ENCODE data around the gene VTI1A. TPM values are rescaled to one million over a fixed set of nuclear protein-coding genes. Genes with fewer than 3 reads are reported as not detected.

Gene VTI1A
- total RNA-seq, 6 experiments from 2014 or later: 11.2 to 26.2 (median 12.3) TPM

DNA sequence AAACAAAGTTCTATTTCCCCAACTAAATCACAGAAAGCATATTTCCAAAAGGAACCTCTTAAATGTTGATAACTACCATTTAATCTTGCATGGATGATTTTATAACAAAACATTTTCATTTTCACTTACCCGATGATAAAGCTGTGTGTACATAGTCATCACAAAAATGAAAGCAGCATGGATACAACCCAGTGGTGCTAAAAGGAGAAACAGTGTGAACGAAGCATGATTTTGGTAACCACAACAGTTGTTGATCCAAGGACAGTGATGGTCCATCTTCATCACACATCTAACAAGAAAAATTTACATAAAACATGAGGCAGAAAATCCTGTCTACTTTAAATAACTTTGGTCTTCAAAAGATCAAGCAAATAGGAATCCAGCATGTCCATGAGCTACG lies 5.0 kb upstream of the VTI1A start:
- no peak for ATAC-seq
- peaks cover 0 to 56% (median 7%) of the 10 kb centered on the region in 4 donors for H3K36me3 ChIP-seq
- WGBS (ENCODE audit: insufficient coverage, low coverage, low lambda C conversion rate, missing lambda C conversion rate): 39% methylated on average over 3 of the region's 3 CpGs

DNA sequence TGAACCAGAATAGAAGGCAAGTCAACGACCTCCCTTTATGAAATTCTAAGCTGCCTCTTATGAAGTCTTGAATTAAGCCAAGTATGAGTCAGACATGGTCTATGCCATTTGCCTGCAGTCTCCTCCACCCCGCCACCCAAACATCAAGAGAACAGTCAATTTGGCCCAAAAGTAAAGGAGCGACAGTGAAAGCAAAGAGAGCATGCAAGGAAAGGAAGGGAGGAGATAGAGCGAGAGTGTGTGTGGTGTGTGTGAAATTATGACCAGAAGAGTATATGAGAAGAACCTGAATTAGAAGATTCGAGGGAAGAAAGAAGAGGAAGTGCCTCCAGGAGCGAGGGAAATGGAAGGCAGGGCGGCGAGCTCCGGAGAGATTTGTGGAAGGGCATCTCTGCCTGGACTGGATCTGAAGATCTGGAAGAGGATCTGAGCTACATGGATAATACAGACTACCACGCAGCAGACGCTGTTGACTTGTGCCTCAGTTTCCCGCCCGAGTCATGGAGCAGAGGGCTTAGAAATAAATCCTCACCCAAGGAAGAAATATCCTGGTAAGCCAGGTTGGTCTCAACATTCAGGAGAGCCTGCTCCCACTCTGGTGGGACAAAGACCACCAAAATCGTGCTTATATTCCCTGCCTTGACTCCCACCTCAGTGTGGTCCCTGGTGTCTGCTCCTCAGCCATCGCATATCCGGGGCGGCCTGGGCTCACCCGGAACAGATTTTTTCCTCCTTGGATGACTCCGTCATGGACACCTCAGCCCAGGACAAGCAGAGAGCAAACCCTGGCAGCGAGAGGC lies 760 bp upstream of the VTI1A start:
- 7% methylated on average over 19 of the region's 20 CpGs for WGBS (ENCODE audit: insufficient coverage, low coverage, low lambda C conversion rate, missing lambda C conversion rate)
- TF ChIP-seq, protein P1, sequence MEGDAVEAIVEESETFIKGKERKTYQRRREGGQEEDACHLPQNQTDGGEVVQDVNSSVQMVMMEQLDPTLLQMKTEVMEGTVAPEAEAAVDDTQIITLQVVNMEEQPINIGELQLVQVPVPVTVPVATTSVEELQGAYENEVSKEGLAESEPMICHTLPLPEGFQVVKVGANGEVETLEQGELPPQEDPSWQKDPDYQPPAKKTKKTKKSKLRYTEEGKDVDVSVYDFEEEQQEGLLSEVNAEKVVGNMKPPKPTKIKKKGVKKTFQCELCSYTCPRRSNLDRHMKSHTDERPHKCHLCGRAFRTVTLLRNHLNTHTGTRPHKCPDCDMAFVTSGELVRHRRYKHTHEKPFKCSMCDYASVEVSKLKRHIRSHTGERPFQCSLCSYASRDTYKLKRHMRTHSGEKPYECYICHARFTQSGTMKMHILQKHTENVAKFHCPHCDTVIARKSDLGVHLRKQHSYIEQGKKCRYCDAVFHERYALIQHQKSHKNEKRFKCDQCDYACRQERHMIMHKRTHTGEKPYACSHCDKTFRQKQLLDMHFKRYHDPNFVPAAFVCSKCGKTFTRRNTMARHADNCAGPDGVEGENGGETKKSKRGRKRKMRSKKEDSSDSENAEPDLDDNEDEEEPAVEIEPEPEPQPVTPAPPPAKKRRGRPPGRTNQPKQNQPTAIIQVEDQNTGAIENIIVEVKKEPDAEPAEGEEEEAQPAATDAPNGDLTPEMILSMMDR (IDR thresholded peaks at IDR 0.05): no peak
- no peak for TF ChIP-seq POLR2A (IDR thresholded peaks at IDR 0.05)

More for the DNA sequence above, 5.0 kb upstream of the VTI1A start:
- Histone ChIP-seq H3K4me1 (peaks cover 0 to 6% (median 3%) of the 10 kb centered on the region in 4 donors), H3K9me3 (no peaks in the 10 kb centered on the region), H3K4me3 (no peak overlapping the region), H3K27ac (no peak overlapping the region), H3K27me3 (no peaks in the 10 kb centered on the region)
- intact Hi-C loops (cut with DNase I): no loop called here
- TF ChIP-seq, protein P1 (IDR thresholded peaks at IDR 0.05): no peak
- TF ChIP-seq POLR2A (IDR thresholded peaks at IDR 0.05): no peak
- DNase-seq: no peak

DNA sequence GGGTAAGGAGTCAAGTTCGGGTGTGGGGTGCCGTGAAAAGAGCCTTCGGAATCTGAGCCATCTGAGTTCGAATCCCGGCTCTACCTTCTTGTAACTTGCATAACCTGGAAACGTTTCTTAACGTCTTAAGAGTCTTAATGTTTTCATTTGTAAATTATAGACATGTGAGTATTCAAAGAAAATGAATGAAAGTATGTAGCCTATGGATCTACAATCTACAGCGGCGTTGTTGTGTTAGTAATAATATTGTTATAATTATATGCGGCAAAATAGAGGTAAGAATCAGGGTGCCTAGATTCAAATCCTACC lies 559 bp downstream of the VTI1A start:
- intact Hi-C loops (cut with DNase I): no loop called here

More for the DNA sequence above, 760 bp upstream of the VTI1A start:
- H3K4me3 ChIP-seq: peak overlapping the region; percentile 83 to 88 (median 87)
- H3K27ac ChIP-seq: peak overlapping the region; percentile 81 to 85 (median 83)
- peaks cover 0 to 26% (median 3%) of the 10 kb centered on the region in 4 donors for H3K36me3 ChIP-seq
- ATAC-seq (peak in 3 of 4 donors; percentile 17 to 29 (median 22)), DNase-seq (no peak)
- intact Hi-C loops (cut with DNase I): no loop called here
- H3K27me3 ChIP-seq: no peaks in the 10 kb centered on the region
- peaks cover 0 to 21% (median 9%) of the 10 kb centered on the region in 4 donors for H3K4me1 ChIP-seq
- no peaks in the 10 kb centered on the region for H3K9me3 ChIP-seq

DNA sequence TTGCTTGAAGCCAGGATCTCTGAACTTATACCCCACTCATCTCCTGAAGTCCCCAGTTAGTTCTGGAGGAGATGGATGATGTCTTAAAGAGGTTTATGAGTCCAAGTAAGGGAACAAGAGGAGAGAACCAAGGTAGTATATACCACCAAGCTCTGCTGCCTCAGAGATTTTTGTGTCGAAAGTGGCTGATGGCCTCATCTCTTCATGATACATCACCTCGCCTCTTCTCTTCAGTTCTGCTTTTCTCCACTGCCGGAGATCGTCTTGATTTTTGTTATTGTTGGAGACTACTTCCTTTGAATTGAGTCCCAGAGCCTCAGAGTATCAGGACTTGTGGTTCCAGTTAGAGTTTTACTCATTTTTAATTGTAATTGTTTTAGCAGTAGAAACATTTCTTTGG lies 1.9 kb downstream of the VTI1A start:
- no peaks in the 10 kb centered on the region for H3K27me3 ChIP-seq
- no peak overlapping the region for H3K27ac ChIP-seq
- no peak for DNase-seq
- WGBS (ENCODE audit: insufficient coverage, low coverage, low lambda C conversion rate, missing lambda C conversion rate): 92% methylated on average over 4 of the region's 4 CpGs
- H3K4me3 ChIP-seq: no peak overlapping the region
- H3K9me3 ChIP-seq: no peaks in the 10 kb centered on the region
- ATAC-seq: no peak
- peaks cover 0 to 9% (median 3%) of the 10 kb centered on the region in 4 donors for H3K36me3 ChIP-seq
- intact Hi-C loops (cut with DNase I): no loop called here
- no peak for TF ChIP-seq POLR2A (IDR thresholded peaks at IDR 0.05)
- TF ChIP-seq, protein P1 (IDR thresholded peaks at IDR 0.05): no peak
- H3K4me1 ChIP-seq: peaks cover 0 to 21% (median 9%) of the 10 kb centered on the region in 4 donors

More for the DNA sequence above, 559 bp downstream of the VTI1A start:
- 2% methylated on average over 10 of the region's 10 CpGs for WGBS (ENCODE audit: insufficient coverage, low coverage, low lambda C conversion rate, missing lambda C conversion rate)
- peak overlapping the region; percentile 81 to 85 (median 83) for H3K27ac ChIP-seq
- DNase-seq: no peak
- no peak for TF ChIP-seq POLR2A (IDR thresholded peaks at IDR 0.05)
- TF ChIP-seq, protein P1 (IDR thresholded peaks at IDR 0.05): no peak
- peaks cover 0 to 15% (median 3%) of the 10 kb centered on the region in 4 donors for H3K36me3 ChIP-seq
- H3K4me3 ChIP-seq: peak overlapping the region; percentile 83 to 88 (median 87)
- ATAC-seq: no peak
- H3K27me3 ChIP-seq: no peaks in the 10 kb centered on the region
- H3K9me3 ChIP-seq: no peaks in the 10 kb centered on the region
- peaks cover 0 to 21% (median 9%) of the 10 kb centered on the region in 4 donors for H3K4me1 ChIP-seq
